Measurements from ENCODE around the gene RNU6-9.
A peak's percentile ranks its signal among the peaks of the same experiment; 100 is the strongest.
"Not testable (repeated sequence)": the region's sequence is repeated elsewhere in the genome, so short reads cannot be mapped to it uniquely, and the experiment has no call there.

RNU6-9 gene

GRCh38 chr19:892894-893689 lies at the start of gene RNU6-9, which contains the start of gene MED16:
RNU6-9 (plus strand) TSS chr19:893484.
MED16 (minus strand) TSS chr19:893187; CDS start chr19:891131, 2,056 bp downstream.
- peak; percentile 53 for DNase-seq (ENCODE audit: low read depth)

DNA sequence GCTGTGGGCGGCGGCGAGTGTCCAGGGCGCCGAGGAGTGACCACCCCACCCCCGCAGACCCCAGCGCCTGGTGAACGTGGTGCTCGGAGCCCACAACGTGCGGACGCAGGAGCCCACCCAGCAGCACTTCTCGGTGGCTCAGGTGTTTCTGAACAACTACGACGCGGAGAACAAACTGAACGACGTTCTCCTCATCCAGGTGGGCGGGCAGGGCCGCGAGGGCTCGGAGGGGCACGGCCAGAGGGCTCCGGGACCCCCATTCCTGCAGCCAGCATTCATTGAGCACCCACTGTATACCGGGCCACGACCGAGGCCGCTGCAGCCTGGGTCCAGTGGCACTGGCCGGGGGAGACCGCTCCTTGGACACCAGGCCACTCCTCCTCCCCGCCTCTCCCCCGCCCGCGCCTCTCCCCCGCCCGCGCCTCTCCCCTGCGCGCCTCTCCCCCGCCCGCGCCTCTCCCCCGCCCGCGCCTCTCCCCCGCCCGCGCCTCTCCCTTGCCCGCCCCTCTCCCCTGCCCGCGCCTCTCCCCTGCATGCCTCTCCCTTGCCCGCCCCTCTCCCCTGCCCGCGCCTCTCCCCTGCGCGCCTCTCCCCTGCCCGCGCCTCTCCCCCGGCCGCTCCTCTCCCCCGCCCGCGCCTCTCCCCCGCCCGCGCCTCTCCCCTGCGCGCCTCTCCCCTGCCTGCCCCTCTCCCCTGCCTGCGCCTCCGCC lies 49.3 kb upstream of the RNU6-9 start:
- no peak for DNase-seq (ENCODE audit: low read depth)

GRCh38 chr19:844546-844971 lies 48.7 kb upstream of the RNU6-9 start:
- DNase-seq (ENCODE audit: low read depth) = no peak

DNA sequence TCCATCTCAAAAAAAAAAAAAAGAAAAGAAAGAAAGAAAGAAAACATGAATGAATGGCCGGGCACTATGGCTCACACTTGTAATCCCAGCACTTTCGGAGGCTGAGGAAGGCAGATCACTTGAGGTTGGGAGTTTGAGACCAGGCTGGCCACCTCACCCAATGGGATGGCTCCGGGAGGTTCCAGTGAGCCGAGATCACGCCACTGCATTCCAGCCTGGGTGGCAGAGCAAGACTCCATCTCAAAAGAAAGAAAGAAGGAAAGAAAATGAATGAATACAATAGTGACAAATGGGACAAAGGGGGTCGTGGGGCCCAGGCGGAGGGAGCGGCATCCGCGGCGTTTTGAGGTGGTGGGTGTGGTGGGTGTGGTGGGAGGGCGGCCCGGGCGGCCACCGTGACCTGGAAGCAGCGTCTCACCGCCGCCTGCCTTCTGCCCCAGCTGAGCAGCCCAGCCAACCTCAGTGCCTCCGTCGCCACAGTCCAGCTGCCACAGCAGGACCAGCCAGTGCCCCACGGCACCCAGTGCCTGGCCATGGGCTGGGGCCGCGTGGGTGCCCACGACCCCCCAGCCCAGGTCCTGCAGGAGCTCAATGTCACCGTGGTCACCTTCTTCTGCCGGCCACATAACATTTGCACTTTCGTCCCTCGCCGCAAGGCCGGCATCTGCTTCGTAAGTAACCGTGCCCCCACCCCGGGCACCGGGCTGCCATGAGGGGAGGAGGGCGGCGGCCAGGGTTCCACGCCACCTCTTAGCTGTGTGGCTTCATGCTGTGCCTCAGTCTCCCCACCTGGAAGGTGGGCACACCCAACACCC lies 47.4 kb upstream of the RNU6-9 start:
- DNase-seq (ENCODE audit: low read depth) = no peak

- DNase-seq (ENCODE audit: low read depth) = no peak
Observed at GRCh38 chr19:848386-848921, 44.8 kb upstream of the RNU6-9 start.

DNA sequence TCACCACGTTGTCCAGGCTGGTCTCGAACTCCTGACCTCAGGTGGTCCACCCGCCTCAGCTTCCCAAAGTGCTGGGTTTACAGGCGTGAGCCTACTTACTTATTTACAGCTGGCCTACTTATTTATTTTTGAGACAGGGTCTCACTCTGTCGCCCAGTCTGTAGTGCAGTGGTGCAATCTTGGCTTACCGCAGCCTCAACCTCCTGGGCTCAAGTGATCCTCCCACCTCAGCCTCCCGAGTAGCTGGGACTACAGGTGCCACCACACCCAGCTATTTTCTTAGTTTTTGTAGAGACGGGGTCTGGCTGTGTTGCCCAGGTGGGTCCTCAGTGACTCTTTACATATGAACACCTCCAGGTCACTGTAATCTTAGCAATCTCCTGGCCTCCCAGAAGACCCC lies 44.1 kb upstream of the RNU6-9 start:
- not testable (repeated sequence) for DNase-seq (ENCODE audit: low read depth)

GRCh38 chr19:850221-850978 lies 42.9 kb upstream of the RNU6-9 start:
- no peak for DNase-seq (ENCODE audit: low read depth)

GRCh38 chr19:850979-851335 lies 42.3 kb upstream of the RNU6-9 start:
- DNase-seq (ENCODE audit: low read depth) = no peak

DNA sequence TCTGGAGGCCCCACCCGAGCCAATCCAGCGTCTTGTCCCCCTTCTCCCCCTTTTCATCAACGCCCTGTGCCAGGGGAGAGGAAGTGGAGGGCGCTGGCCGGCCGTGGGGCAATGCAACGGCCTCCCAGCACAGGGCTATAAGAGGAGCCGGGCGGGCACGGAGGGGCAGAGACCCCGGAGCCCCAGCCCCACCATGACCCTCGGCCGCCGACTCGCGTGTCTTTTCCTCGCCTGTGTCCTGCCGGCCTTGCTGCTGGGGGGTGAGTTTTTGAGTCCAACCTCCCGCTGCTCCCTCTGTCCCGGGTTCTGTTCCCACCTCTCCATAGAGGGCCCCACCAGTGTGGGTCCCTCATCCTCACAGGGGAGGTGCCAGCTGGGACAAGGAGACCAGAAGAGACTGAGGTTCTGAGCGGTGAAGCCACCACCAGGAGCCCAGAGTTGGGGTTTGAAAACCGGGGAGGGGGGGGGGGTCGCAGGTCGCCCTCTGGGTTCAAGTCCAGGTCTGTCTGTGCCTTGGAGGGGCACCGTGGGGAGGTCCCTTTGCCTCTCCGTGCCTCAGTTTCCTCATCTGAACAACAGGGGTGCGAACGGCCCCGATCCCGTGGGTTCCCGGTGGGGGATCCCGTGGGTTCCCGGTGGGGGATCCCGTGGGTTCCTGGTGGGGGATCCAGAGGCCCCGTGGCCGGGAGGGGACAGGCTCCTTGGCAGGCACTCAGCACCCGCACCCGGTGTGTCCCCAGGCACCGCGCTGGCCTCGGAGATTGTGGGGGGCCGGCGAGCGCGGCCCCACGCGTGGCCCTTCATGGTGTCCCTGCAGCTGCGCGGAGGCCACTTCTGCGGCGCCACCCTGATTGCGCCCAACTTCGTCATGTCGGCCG lies 40.9 kb upstream of the RNU6-9 start, which contains the start of gene ELANE:
Gene ELANE (plus strand): TSS at position 168 of the 878 bp plus-strand sequence. CDS start 26 bp downstream, at position 194.
- DNase-seq (ENCODE audit: low read depth) = no peak

DNA sequence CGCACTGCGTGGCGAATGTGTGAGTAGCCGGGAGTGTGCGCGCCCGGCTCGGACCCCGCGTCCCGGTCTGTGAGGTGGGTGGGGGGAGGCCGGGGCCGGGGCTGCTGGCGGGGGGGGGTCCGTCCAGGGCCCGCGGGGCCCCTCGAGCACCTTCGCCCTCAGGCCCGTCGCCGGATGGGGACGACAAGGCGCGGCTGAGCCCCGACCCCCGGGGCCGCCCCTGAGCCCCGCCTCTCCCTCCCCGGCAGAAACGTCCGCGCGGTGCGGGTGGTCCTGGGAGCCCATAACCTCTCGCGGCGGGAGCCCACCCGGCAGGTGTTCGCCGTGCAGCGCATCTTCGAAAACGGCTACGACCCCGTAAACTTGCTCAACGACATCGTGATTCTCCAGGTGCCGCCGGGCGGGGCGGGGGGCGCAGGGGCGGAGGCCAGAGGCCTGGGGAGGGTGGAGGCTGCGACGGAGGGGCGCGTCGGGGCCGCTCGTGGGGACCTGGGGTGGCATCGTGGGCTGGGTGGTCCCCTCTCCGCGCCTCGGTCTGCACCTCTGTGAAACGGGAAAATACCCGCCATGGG lies 40.2 kb upstream of the RNU6-9 start:
- no peak for DNase-seq (ENCODE audit: low read depth)

DNA sequence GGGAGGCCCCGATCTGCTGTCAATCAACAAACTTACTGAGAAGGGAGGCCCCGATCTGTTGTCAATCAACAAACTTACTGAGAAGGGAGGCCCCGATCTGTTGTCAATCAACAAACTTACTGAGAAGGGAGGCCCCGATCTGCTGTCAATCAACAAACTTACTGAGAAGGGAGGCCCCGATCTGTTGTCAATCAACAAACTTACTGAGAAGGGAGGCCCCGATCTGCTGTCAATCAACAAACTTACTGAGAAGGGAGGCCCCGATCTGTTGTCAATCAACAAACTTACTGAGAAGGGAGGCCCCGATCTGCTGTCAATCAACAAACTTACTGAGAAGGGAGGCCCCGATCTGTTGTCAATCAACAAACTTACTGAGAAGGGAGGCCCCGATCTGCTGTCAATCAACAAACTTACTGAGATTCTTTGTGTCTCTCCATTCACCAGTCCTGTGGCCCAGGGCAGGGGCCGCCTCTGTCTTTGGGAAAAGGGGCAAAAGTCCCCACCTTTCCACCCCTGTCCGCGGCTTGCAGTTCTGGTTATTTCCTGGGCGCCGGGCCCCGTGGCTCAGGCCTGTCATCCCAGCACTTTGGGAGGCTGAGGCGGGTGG lies 39.6 kb upstream of the RNU6-9 start:
- not testable (repeated sequence) for DNase-seq (ENCODE audit: low read depth)

DNA sequence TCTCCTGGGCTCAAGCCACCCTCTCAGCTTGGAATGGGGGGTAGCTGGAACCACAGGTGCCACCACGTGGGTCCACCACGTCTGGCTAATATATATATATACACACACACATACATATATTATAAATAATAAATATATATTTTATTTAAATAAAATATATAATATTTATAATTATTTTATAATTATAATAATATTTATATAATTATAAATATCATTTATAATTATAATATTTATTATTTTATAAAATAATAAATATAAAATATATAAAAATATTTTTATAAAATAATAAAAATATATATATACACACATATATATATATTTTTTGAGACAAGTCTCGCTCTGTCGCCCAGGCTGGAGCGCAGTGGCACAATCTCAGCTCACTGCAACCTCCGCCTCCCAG lies 38.7 kb upstream of the RNU6-9 start:
- no peak for DNase-seq (ENCODE audit: low read depth)

DNA sequence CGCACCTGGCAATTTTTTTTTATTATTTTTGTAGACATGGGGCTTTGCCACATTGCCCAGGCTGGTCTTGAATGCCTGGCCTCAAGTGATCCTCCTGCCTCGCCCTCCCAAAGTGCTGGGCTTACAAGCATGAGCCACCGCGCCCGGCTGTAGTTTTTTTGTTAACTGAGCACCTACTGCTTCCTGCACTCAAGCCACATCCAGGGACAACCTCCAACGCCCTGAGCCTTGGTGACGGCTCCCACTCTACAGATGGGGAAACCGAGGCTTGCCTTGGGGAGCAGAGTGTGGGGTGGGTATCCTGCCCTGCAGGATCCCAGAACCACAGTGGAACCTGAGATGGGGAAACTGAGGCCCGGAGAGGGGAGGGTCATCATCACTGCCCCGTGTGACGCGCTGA lies 38.1 kb upstream of the RNU6-9 start:
- no peak for DNase-seq (ENCODE audit: low read depth)

GRCh38 chr19:855566-856120 lies 37.6 kb upstream of the RNU6-9 start:
- DNase-seq (ENCODE audit: low read depth) = no peak

GRCh38 chr19:858284-858683 lies 35.0 kb upstream of the RNU6-9 start:
- DNase-seq (ENCODE audit: low read depth) = no peak

GRCh38 chr19:858868-859843 lies 34.1 kb upstream of the RNU6-9 start, which contains the start of gene CFD:
CFD (plus strand) TSS chr19:859664; CDS start chr19:859690, 26 bp downstream.
- no peak for DNase-seq (ENCODE audit: low read depth)

GRCh38 chr19:861141-861755 lies 32.0 kb upstream of the RNU6-9 start:
- no peak for DNase-seq (ENCODE audit: low read depth)

Data from stimulated activated CD8-positive, alpha-beta memory T cell treated with anti-CD3 and anti-CD28 coated beads, Interleukin-15, amount 100 ng/mL, for 24 hours (primary cell).